ENCODE data around the gene FLAD1.

FLAD1 gene

DNA sequence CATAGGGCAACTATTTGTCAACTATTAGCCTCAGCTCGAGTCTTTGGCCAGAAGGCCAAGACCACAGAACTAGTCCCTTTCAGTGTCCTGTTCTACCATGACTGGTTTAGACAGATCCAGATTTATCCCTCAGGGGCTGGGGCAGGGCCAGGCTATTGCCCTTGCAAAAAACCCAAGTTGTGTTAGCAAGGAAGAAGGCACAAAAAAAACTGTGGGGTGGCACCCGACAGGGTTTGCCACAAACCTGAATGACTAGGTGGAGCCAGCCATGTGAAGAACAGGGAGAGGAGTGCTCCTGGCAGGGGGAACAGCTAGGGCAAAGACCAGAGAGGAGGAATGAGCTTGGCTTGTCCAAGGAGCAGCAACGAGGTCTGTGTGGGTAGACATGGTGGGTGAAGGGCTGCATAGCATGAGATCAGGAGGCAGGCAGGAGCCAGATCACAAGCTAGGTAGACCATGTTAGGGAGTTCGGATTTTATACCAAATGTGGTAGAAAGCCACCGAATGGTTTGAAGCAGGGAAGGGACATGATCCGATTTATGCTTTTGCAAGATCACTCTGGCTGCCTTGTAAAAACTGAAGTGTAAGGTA lies 54.8 kb downstream of the FLAD1 start:
- Histone ChIP-seq H3K9me3 (ENCODE audit: control insufficient read depth, low read length) (no peaks in the 10 kb centered on the region), H3K9ac (ENCODE audit: low read length) (no peak overlapping the region), H3K36me3 (ENCODE audit: control insufficient read depth, insufficient read depth, low read length) (no peaks in the 10 kb centered on the region), H3K4me3 (ENCODE audit: low read length) (no peak overlapping the region), H3K27me3 (ENCODE audit: control insufficient read depth, insufficient read depth, low read length) (no peaks in the 10 kb centered on the region), H3K4me1 (ENCODE audit: control insufficient read depth, insufficient read depth, low read length) (peaks cover 29% of the 10 kb centered on the region)

DNA sequence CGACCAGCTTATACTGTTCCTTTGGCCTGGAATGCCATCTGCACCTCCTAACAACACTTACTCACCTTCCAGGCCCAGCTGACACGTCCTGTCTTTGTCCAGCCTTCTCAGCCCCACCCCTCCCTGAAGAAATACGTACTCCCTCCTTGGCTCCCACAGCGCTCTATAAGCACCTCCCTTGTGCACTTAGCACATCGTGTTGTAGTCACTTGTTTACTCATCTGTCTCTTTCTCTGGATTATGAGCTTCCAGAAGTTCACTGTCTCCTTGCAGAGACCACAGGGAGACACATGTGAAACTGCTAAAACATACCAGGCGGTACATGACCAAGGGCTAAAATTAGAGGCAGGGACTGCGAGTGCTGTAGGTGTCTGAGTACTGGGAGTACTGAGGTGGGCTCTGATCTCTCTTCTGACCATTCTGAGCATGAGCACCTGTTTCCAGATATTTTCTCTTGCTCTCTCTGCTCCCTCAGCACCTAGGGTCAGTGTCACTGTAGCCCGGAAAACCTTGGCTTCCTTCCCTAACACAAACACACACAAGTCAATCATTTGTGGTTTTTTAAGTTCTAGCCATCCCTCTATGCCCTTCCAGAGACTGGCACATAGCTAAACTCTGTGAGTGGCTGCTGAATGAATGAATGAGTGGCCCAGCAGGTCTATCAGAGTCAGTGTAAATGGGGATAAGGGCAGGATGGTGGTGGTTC lies 55.6 kb downstream of the FLAD1 start:
- no peaks in the 10 kb centered on the region for H3K9me3 ChIP-seq (ENCODE audit: control insufficient read depth, low read length)
- no peaks in the 10 kb centered on the region for H3K36me3 ChIP-seq (ENCODE audit: control insufficient read depth, insufficient read depth, low read length)
- H3K4me3 ChIP-seq (ENCODE audit: low read length): no peak overlapping the region
- H3K4me1 ChIP-seq (ENCODE audit: control insufficient read depth, insufficient read depth, low read length): peaks cover 37% of the 10 kb centered on the region
- no peaks in the 10 kb centered on the region for H3K27me3 ChIP-seq (ENCODE audit: control insufficient read depth, insufficient read depth, low read length)
- H3K9ac ChIP-seq (ENCODE audit: low read length): peak overlapping the region; percentile 24

DNA sequence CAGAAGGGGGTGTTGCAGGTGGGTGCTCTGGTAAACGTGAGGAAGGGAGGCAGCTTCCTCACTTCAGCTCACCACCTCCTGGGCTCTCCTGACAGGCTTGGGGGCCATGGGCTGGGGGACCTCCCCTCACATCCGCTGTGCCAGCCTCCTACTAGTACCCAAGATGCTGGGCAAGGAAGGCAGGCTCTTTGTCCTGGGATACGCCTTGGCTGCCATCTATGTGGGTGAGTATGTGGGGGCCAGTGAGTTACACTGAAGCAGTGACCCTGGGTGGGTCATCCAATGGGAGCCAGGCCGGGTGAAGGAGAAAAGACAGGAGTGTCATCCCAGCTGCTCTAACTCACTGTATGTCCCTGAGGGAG lies 56.1 kb downstream of the FLAD1 start:
- no peaks in the 10 kb centered on the region for H3K36me3 ChIP-seq (ENCODE audit: control insufficient read depth, insufficient read depth, low read length)
- peak overlapping the region; percentile 24 for H3K9ac ChIP-seq (ENCODE audit: low read length)
- H3K27me3 ChIP-seq (ENCODE audit: control insufficient read depth, insufficient read depth, low read length): no peaks in the 10 kb centered on the region
- no peaks in the 10 kb centered on the region for H3K9me3 ChIP-seq (ENCODE audit: control insufficient read depth, low read length)
- H3K4me1 ChIP-seq (ENCODE audit: control insufficient read depth, insufficient read depth, low read length): peaks cover 43% of the 10 kb centered on the region
- no peak overlapping the region for H3K4me3 ChIP-seq (ENCODE audit: low read length)

- H3K9ac ChIP-seq (ENCODE audit: low read length): no peak overlapping the region
- no peaks in the 10 kb centered on the region for H3K9me3 ChIP-seq (ENCODE audit: control insufficient read depth, low read length)
- no peaks in the 10 kb centered on the region for H3K27me3 ChIP-seq (ENCODE audit: control insufficient read depth, insufficient read depth, low read length)
- H3K36me3 ChIP-seq (ENCODE audit: control insufficient read depth, insufficient read depth, low read length): no peaks in the 10 kb centered on the region
- peaks cover 55% of the 10 kb centered on the region for H3K4me1 ChIP-seq (ENCODE audit: control insufficient read depth, insufficient read depth, low read length)
- H3K4me3 ChIP-seq (ENCODE audit: low read length): no peak overlapping the region
Observed at GRCh38 chr1:155040358-155041093, 57.4 kb downstream of the FLAD1 start.
